Esophagus squamous epithelium (tissue), 4 donors: ENCODE measurements around the gene RAP1B.

ENCODE experiments used
- POLR2A ChIP-seq, 4 donors: fragments of 450-650 bp; IDR thresholded peaks; one replicate each; pipeline ENCODE4 v1.6.1; 2017; ENCODE audit warnings: antibody characterized with exemption in 4 of 4, mild to moderate bottlenecking in 4 of 4, moderate library complexity in 3 of 4
- TF ChIP-seq, protein P1 (sequence below), 6 experiments: fragments of 450-650 bp in 4 of 6; fragments of 200-600 bp in 2 of 6; sonication (generic) in 2 of 6; IDR thresholded peaks; one replicate each; pipeline ENCODE4 v1.5.1; 2016 to 2019; ENCODE audit warnings: antibody characterized with exemption in 6 of 6, mild to moderate bottlenecking in 4 of 6, moderate library complexity in 4 of 6

DNA sequence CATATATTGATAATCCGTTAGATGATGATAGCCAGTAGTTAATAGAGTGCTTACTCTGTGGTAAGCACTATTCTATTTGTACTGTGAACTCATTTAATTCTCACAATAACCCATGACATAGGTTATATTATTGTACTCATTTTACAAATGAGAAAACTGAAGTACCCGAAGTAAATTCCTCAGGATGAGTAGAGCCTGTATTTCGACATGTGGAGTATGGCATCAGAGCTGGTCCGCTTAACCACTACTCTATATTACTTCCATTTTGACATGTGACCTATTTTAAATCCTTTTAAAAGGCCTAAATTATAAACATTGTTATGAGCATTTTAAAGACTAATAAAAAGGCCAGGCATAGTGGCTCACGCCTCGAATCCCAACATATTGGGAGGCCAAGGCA lies 8.0 kb upstream of the RAP1B start:
- TF ChIP-seq, protein P1, sequence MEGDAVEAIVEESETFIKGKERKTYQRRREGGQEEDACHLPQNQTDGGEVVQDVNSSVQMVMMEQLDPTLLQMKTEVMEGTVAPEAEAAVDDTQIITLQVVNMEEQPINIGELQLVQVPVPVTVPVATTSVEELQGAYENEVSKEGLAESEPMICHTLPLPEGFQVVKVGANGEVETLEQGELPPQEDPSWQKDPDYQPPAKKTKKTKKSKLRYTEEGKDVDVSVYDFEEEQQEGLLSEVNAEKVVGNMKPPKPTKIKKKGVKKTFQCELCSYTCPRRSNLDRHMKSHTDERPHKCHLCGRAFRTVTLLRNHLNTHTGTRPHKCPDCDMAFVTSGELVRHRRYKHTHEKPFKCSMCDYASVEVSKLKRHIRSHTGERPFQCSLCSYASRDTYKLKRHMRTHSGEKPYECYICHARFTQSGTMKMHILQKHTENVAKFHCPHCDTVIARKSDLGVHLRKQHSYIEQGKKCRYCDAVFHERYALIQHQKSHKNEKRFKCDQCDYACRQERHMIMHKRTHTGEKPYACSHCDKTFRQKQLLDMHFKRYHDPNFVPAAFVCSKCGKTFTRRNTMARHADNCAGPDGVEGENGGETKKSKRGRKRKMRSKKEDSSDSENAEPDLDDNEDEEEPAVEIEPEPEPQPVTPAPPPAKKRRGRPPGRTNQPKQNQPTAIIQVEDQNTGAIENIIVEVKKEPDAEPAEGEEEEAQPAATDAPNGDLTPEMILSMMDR (IDR thresholded peaks at IDR 0.05): no peak
- no peak for TF ChIP-seq POLR2A (IDR thresholded peaks at IDR 0.05)
